Inflammatory macrophage treated with lipopolysaccharide for 4 hours (primary cell): Measurements from ENCODE around the gene CDH15.
A peak's percentile ranks its signal among the peaks of the same experiment; 100 is the strongest.
"Not testable (repeated sequence)": the region's sequence is repeated elsewhere in the genome, so short reads cannot be mapped to it uniquely, and the experiment has no call there.

Experiments
- DNase-seq: peaks from one replicate; pipeline ENCODE4 v3.0.0-alpha.2; 2020

Gene CDH15

GRCh38 chr16:89188471-89189357 lies 17.2 kb downstream of the CDH15 start:
- DNase-seq, result not testable (repeated sequence)

- DNase-seq, result no peak
Measured at GRCh38 chr16:89189358-89190025, 17.9 kb downstream of the CDH15 start.

- no peak for DNase-seq
Measured at GRCh38 chr16:89190150-89190958, 18.8 kb downstream of the CDH15 start.

GRCh38 chr16:89191033-89191900 lies 19.7 kb downstream of the CDH15 start:
- no peak for DNase-seq

- DNase-seq, result no peak
Measured at GRCh38 chr16:89191901-89192185, 20.3 kb downstream of the CDH15 start.

- peak; percentile 79 for DNase-seq
Measured at GRCh38 chr16:89192186-89192955, 20.8 kb downstream of the CDH15 start.

GRCh38 chr16:89192956-89193575 lies 21.5 kb downstream of the CDH15 start:
- DNase-seq, result peak; percentile 60

GRCh38 chr16:89193576-89194293 lies 22.2 kb downstream of the CDH15 start:
- no peak for DNase-seq

- DNase-seq, result no peak
Measured at GRCh38 chr16:89194340-89195311, 23.1 kb downstream of the CDH15 start.

- no peak for DNase-seq
Measured at GRCh38 chr16:89195521-89196171, 24.1 kb downstream of the CDH15 start.

- DNase-seq, result no peak
Measured at GRCh38 chr16:89197033-89197632, 25.6 kb downstream of the CDH15 start.

GRCh38 chr16:89197633-89198416 lies 26.3 kb downstream of the CDH15 start:
- no peak for DNase-seq

GRCh38 chr16:89198417-89199240 lies 27.1 kb downstream of the CDH15 start:
- no peak for DNase-seq

GRCh38 chr16:89199241-89200123 lies 27.9 kb downstream of the CDH15 start:
- no peak for DNase-seq

GRCh38 chr16:89200124-89200849 lies 28.7 kb downstream of the CDH15 start, which contains the start of gene SLC22A31:
TSS of gene SLC22A31 (minus strand) at chr16:89200537. CDS start at chr16:89200501, 36 bp downstream.
- DNase-seq, result no peak
